Daoy (cell line): Measurements from ENCODE around the gene PTPRN2. TPM values are rescaled to one million over a fixed set of nuclear protein-coding genes. Genes with fewer than 3 reads are reported as not detected.

Source experiments
- DNase-seq: peaks from one replicate; pipeline ENCODE4 v3.0.0-alpha.2; 2015; ENCODE audit warnings: low read depth
- total RNA-seq: library from RNA; depleted of rRNA; stranded (reverse); fragments of >200 nt; shearing (Covaris generic); gene quantifications from 2 replicates; pipeline ENCODE4 v1.2.3, GENCODE V29; 2014

PTPRN2 gene
- total RNA-seq, 1 experiment from 2014 or later, result 8.3 TPM

- no peak for DNase-seq
These were observed 446.9 kb downstream of the PTPRN2 start for GRCh38 chr7:158140538-158141220.

DNA sequence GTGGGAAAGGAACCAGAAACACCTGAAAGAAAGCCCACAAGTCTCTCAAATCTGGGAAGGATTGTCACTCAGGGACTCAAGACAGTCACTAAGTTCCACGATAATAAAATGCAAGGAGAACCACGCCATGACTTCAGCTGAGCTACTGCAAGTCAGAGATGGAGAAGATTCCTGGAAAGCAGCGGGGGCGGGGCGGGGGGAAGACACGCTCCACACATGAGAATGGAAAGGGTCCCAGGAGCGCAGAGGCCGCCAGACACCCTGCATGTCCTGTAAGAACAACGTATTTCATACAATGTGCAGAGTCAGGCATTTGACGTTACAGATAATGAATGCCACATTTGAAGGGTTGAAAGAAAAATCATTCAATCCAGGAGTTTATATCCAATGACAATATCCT lies 448.1 kb downstream of the PTPRN2 start:
- DNase-seq, result no peak

- no peak for DNase-seq
These were observed 449.4 kb downstream of the PTPRN2 start for GRCh38 chr7:158138329-158138597.

DNA sequence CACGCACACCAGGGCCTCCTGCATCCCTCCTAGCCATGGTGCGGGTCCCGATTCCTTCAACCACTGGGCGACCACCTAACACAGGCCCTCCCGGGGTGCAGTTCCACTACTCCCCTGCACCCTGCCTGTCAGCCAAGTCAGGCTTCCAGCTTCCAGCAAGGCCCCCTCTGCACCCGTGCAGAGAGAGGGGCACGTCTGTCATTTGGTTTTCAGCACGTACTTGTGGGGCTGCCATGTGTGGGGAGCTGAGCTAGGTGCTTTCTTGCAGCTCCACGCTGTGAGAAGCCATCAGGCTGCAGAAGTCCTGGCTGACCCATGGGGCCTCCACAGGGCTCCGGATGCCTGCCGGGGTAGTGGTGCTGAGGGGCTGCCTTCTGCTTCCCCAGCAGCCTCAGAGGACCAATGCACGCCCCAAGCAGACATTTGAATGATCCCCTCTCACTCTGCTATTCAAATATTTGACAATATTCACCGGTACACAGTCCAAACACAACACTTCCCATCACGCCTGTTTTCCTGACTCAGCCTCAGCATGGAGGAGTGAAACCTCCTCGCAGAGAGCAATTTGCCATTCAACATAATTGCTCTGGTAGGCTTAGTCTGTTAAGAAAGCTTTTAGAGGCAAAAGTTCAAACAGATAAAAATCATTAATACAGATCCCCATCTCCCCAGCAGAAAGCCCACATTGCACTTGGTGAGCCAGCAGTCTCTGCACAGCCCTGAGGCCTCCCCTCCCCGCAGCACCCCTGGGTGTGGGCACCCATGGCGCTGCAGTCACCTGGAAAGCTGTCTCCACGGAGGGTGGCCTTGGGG lies 449.9 kb downstream of the PTPRN2 start:
- DNase-seq, result no peak

- no peak for DNase-seq
These were observed 451.7 kb downstream of the PTPRN2 start for GRCh38 chr7:158135931-158136330.

- DNase-seq, result no peak
These were observed 452.8 kb downstream of the PTPRN2 start for GRCh38 chr7:158134824-158135223.

DNA sequence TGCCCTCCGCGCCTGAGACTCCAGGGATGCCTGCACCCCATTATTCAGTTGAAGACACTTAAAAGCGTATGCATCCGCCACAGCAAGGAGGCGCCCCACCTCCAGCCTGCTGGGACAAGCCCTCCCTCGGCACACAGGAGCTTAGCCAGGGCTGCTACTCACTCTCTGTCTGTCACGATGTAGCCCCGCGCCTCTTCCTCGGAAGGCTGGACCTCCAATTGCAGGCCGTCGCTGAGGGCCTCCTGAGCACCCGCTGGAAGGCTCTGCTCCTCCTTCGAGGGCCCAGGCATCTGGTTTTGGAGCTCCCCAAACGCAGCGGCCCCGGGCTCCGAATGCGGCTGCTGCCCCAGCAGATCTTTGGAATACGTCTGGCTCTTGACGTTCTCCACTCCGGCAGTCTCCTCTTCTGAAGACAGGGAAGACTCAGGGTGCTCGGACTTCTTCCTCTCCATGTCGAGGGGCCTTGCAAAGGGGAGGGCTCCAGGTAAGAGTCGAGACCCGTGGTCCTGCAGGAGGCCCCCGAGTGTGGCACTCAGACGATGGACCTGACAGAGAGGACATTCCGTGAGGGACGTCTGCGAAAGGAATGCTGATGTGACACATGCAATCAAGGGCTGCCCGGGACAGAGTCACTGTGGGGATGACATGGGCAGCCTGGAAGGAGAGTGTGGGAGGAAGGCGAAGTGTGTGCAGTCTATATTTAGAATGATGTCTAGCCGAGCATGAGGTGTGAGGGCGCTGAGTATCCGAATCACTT lies 453.9 kb downstream of the PTPRN2 start:
- no peak for DNase-seq

- DNase-seq, result no peak
These were observed 454.6 kb downstream of the PTPRN2 start for GRCh38 chr7:158133057-158133456.

DNA sequence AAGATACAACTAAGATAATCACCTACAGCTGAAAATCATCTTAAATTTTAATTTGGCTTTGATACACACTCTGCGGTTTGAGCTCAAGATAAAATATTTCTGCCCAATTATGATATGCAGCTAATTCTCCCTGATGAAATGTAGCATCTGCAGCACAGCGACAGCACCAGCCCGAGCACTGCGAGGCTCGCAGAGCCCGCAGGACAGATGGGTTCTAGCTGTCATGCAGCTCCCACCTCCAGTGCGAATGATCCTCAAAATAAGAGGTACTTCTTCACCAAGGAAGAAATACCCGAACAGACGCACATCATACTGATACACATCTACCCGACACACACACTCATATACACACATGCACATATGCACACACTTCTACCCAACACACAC lies 457.6 kb downstream of the PTPRN2 start:
- no peak for DNase-seq

- no peak for DNase-seq
These were observed 458.3 kb downstream of the PTPRN2 start for GRCh38 chr7:158129037-158130022.

GRCh38 chr7:158128572-158128971 lies 459.1 kb downstream of the PTPRN2 start:
- no peak for DNase-seq

DNA sequence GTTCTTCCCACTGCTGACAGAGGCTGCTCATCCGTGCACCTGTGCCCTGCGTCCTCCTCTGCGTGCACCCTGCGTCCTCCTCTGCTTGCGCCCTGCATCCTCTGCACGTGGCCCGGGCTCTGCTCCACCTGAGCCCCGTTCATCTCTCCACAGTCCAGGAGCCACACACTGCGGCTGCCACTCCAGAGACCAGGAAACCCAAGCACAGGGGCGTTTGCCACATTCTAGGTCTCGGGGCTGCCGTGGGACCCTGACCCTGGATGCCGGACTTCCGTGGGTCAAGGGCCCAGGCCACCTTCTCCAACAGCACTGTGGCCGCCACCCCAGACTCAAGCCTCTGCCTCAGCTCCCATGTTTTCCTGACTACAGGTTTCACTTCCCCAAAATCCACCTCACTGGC lies 460.4 kb downstream of the PTPRN2 start:
- no peak for DNase-seq

GRCh38 chr7:158126661-158127060 lies 461.0 kb downstream of the PTPRN2 start:
- DNase-seq, result no peak

DNA sequence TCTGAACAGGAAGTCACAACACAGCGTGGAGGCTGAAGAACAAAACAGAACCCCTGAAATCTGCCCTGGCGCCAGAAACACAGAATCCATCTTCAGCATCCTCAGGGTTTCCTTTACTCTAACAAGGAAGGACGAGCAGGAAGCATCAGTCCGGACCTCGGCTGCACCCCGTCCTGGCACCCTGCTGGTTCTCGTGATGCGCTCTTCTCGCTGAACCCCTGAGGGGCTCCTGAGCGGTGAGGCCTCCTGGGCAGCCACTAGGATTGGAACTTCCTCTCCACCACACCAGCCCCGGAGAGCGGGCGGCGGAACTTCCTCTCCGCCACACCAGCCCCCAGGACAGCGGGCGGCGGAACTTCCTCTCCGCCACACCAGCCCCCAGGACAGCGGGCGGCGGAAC lies 461.9 kb downstream of the PTPRN2 start:
- DNase-seq, result peak; percentile 28

GRCh38 chr7:158125091-158125490 lies 462.5 kb downstream of the PTPRN2 start:
- peak; percentile 29 for DNase-seq

GRCh38 chr7:158124671-158125079 lies 462.9 kb downstream of the PTPRN2 start:
- no peak for DNase-seq

GRCh38 chr7:158123753-158124152 lies 463.9 kb downstream of the PTPRN2 start:
- DNase-seq, result no peak

DNA sequence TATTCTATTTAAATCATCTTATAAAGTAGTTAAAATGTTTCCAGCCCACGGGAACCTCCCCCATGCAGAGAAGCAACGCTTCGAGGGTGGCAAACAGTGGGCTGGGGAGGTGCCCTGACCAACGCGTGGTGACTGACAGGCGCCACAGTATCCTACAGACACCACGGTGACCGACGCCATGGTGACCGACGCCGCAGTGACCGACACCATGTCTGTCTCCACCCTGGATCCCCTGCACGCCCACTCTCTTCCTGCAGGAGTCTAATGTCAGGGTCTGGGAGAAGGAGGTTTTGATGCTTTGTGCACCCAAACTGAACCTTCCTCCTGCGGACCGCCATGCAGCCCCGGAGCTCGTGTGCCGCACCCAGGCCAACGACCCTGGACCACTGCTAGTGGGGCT lies 464.4 kb downstream of the PTPRN2 start:
- no peak for DNase-seq

DNA sequence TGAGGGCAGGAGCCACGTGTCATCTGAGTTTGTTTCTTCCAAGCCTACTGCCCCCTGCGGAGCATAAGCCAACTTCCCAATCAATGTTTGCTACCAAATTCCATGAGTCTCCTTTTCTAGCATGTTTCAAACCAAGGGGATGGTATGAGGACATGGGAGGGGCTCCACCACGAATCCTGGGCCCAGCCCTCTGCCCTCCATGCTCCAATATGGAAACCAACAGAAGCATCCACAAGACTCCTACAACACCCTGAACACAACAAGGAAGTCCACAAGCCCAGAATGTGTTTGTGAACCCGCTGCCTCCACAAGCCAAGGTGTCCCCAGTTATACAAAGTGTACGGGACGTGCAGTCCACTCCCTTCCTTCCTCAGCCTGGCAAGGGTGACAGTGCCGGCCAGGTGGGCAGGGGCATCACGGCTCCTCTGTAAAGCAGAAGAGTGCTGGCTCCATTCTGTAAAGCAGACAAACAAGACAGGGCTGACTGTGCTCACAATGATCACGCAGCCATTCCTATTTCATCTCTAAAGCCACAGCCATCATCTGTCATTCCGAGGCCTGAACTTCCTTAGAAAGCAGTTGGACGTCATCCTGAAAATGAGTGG lies 466.1 kb downstream of the PTPRN2 start:
- DNase-seq, result no peak

GRCh38 chr7:158120716-158121115 lies 466.9 kb downstream of the PTPRN2 start:
- no peak for DNase-seq

DNA sequence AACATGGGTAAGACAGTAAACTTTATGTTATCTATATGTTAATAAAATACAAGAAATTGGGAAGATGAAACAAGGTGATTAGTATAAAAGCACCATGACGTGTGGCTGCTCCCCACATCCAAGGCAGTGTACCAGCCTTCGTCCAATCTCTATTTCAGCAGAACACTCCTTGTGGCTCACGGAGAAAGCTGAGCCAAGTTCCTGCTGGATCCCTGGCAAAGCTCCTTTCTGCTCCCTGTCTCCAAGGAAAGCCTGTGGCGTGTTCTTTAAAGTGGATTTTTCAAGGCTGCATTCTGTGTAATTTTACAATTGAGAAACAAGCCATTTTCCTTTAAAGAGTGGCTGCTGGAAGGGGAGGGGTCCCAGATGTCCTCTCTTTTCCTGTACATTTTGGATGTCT lies 467.3 kb downstream of the PTPRN2 start:
- DNase-seq, result no peak
